ENCODE results near the gene PKD1. TPM values are rescaled to one million over a fixed set of nuclear protein-coding genes. Genes with fewer than 3 reads are reported as not detected.

Gene PKD1
- total RNA-seq, 1 experiment from 2014 or later: 71.1 TPM

- no peak for DNase-seq (ENCODE audit: low spot score)
Observed at GRCh38 chr16:2170587-2171435, 35.1 kb upstream of the PKD1 start.

GRCh38 chr16:2170080-2170479 is 34.4 kb upstream of the PKD1 start:
- no peak for DNase-seq (ENCODE audit: low spot score)

GRCh38 chr16:2167068-2167638 is 31.5 kb upstream of the PKD1 start:
- DNase-seq (ENCODE audit: low spot score): no peak

GRCh38 chr16:2166263-2167067 is 30.8 kb upstream of the PKD1 start:
- DNase-seq (ENCODE audit: low spot score): no peak

- no peak for DNase-seq (ENCODE audit: low spot score)
Observed at GRCh38 chr16:2165861-2166260, 30.2 kb upstream of the PKD1 start.

- DNase-seq (ENCODE audit: low spot score): peak; percentile 90
Observed at GRCh38 chr16:2163211-2163881, 27.6 kb upstream of the PKD1 start.

GRCh38 chr16:2162676-2163118 is 27.0 kb upstream of the PKD1 start:
- DNase-seq (ENCODE audit: low spot score): peak; percentile 77

- no peak for DNase-seq (ENCODE audit: low spot score)
Observed at GRCh38 chr16:2161911-2162310, 26.2 kb upstream of the PKD1 start.

GRCh38 chr16:2160915-2161551 is 25.3 kb upstream of the PKD1 start:
- DNase-seq (ENCODE audit: low spot score): no peak

- peak; percentile 70 for DNase-seq (ENCODE audit: low spot score)
Observed at GRCh38 chr16:2159175-2159838, 23.6 kb upstream of the PKD1 start.

- no peak for DNase-seq (ENCODE audit: low spot score)
Observed at GRCh38 chr16:2158262-2158638, 22.6 kb upstream of the PKD1 start.

- DNase-seq (ENCODE audit: low spot score): no peak
Observed at GRCh38 chr16:2157480-2158261, 22.0 kb upstream of the PKD1 start.

- no peak for DNase-seq (ENCODE audit: low spot score)
Observed at GRCh38 chr16:2156849-2157224, 21.1 kb upstream of the PKD1 start.

GRCh38 chr16:2155977-2156848 is 20.5 kb upstream of the PKD1 start:
- DNase-seq (ENCODE audit: low spot score): no peak

GRCh38 chr16:2155091-2155950 is 19.6 kb upstream of the PKD1 start, which contains the start of gene TRAF7:
Gene TRAF7 (plus strand): TSS chr16:2155782. CDS start chr16:2163921, 8,139 bp downstream.
- DNase-seq (ENCODE audit: low spot score): peak; percentile 100

GRCh38 chr16:2154533-2155090 is 18.9 kb upstream of the PKD1 start:
- DNase-seq (ENCODE audit: low spot score): no peak

- no peak for DNase-seq (ENCODE audit: low spot score)
Observed at GRCh38 chr16:2152695-2153506, 17.2 kb upstream of the PKD1 start.

All from A172 (cell line).